NCI-H2227 (cell line): ENCODE results near the gene ZNF253.
"Not testable (repeated sequence)": the region's sequence is repeated elsewhere in the genome, so short reads cannot be mapped to it uniquely, and the experiment has no call there.

ENCODE experiments used
- DNase-seq: peaks from one replicate; lab custom pipeline; 2025; ENCODE audit not compliant: unreplicated experiment; lab: John Stamatoyannopoulos, UW

The ZNF253 gene

GRCh38 chr19:19865750-19866610, at the start of gene ZNF253:
Gene ZNF253, plus strand, starts transcription at chr19:19865882. Its CDS starts 115 bp downstream, at chr19:19865997.
- DNase-seq, result peak; percentile 93

DNA sequence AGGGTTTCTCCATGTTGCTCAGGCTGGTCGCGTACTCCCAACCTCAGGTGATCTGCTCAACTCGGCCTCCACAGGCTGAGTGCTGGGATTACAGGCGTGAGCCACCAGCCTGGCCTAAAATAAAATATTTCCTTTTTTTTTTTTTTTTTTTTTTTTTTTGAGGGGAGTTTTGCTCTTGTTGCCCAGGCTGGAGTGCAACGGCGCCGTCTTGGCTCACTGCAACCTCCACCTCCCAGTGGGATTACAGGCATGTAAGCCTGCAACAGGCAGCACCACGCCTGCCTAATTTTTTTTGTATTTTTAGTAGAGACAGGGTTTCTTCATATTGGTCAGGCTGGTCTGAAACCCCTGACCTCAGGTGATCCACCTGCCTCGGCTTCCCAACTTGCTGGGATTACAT, 49.0 kb upstream of the ZNF253 start:
- DNase-seq, result no peak

GRCh38 chr19:19817357-19817756, 48.3 kb upstream of the ZNF253 start:
- no peak for DNase-seq

- no peak for DNase-seq
Observed at GRCh38 chr19:19820774-19821320, 44.8 kb upstream of the ZNF253 start.

GRCh38 chr19:19821366-19821951, 44.2 kb upstream of the ZNF253 start, which contains the start of gene ZNF506:
Gene ZNF506, minus strand, starts transcription at chr19:19821750. Its CDS starts 147 bp downstream, at chr19:19821603.
- peak; percentile 95 for DNase-seq

DNA sequence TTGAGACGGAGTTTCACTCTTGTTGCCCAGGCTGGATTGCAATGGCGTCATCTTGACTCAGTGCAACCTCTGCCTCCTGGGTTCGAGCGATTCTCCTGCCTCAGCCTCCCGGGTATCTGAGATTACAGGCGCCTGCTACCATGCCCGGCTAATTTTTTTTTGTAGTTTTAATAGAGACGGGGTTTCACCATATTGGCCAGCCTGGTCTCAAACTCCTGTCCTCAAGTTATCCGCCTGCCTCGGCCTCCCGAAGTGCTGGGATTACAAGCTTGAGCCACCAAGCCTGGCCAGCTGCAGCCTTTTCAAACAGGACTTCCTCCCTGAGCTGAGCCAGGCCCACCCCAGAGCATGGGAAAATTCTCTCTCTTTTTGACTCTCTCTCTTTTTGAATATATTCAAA, 43.7 kb upstream of the ZNF253 start:
- not testable (repeated sequence) for DNase-seq

DNA sequence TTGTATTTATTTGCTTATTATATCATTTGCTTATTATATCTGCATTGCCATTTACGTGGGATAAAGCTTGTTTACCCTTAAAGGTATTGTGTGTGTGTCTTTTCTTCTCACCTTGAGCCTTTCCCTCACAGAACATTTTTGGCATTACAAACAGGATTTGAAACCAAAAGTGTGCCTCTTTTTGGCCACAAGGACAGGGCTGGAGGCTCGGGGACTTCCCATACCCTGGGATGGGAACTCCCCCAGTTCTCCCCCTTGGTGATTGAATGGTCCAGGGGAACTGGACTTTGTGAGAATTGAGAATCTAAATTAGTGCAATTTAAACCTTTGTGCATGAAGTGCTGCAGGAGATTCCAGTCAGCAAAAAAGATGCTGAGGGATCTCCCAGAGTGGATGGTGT, 41.8 kb upstream of the ZNF253 start:
- DNase-seq, result no peak

- DNase-seq, result no peak
Observed at GRCh38 chr19:19826875-19827274, 38.8 kb upstream of the ZNF253 start.

DNA sequence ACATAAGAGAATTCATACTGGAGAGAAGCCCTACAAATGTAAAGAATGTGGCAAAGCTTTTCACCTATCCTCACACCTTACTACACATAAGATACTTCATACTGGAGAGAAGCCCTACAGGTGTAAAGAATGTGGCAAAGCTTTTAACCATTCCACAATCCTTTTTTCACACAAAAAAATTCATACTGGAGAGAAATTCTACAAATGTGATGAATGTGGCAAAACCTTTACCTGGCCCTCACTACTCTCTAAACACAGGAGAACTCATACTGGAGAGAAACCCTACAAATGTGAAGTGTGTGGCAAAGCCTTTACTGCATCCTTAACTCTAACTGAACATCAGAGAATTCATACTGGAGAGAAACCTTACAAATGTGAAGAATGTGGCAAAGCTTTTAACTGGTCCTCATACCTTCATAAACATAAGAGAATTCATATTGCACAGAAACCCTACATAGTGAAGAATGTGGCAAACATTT, 30.1 kb upstream of the ZNF253 start:
- no peak for DNase-seq

- no peak for DNase-seq
Observed at GRCh38 chr19:19847781-19848180, 17.9 kb upstream of the ZNF253 start.

GRCh38 chr19:19849056-19849455, 16.6 kb upstream of the ZNF253 start:
- no peak for DNase-seq

- DNase-seq, result not testable (repeated sequence)
Observed at GRCh38 chr19:19851740-19852139, 13.9 kb upstream of the ZNF253 start.

GRCh38 chr19:19858751-19859150, 6.9 kb upstream of the ZNF253 start:
- DNase-seq, result no peak

DNA sequence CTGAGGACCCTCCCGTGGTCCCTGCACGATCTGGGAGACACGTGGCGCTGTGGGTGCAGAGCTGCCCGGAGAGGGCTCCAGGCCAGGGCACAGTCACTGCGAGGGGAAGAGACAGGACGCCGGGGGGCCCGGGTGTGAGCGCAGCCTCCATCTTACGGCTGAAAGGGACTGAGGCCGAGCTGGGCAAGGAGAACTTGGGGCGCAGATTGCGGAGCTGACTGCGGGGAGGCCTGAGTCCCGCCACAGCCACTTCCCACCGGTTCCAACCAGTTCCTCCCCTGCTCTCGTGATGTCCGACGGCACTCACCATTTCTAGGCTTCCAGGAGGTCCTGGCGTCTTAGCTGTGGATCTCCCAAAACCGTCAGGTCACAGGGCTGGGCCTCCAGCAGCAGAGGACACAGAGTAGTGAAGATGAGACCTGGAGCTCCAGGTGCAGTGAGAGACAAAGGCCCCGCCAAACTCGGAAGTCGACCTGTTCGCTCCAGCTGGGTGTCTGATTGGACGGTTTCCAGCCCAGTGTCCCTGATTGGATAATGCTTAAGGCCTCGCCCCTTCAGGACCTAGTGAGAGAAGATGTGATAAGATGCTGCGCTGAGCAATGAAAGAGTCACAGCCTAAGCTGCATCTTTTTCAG, 4.8 kb upstream of the ZNF253 start:
- DNase-seq, result no peak

DNA sequence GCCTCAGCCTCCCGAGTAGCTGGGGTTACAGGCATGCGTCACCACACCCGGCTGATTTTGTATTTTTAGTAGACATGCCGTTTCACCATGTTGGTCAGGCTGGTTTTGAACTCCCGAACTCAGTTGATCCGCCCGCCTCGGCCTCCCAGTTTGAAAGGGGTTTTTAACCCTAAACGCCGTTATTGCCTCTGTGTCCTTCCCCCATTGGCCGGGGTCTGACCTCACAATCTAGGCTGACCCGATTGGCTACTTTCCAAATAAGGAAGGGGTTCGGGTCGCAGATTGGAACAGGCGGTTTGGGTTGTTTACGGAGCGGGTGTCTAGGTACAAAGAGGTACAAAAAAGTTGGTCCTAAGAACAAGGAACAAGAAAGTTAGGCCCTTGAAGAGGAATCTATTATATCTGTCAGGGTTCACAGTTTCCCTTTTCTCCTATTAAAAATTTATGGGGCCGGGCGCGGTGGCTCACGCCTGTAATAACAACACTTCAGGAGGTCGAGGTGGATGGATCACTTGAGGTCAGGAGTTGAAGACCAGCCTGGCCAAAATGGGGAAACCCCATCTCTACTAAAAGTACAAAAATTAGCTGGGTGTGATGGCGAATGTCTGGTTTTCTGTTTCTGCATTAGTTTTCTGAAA, 1.0 kb downstream of the ZNF253 start:
- peak; percentile 5 for DNase-seq

DNA sequence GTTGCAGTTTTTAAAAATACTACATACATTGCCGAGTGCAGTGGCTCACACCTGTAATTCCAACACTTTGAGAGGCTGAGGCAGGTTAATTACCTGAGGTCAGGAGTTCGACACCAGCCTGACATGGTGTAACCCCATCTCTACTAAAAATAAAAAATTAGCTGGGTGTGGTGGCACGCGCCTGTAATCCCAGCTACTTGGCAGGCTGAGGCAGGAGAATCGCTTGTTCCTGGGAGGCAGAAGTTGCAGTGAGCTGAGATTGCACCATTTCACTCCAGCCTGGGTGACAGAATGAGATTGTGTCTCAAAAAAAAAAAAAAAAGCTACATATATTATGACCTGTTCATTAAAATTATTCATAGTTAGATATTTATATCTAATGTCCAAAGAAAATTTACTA, 4.4 kb downstream of the ZNF253 start:
- DNase-seq, result not testable (repeated sequence)

GRCh38 chr19:19871932-19872331, 6.2 kb downstream of the ZNF253 start:
- DNase-seq, result no peak

GRCh38 chr19:19873381-19873780, 7.7 kb downstream of the ZNF253 start:
- DNase-seq, result no peak

- no peak for DNase-seq
Observed at GRCh38 chr19:19877724-19878123, 12.0 kb downstream of the ZNF253 start.

- no peak for DNase-seq
Observed at GRCh38 chr19:19884583-19884982, 18.9 kb downstream of the ZNF253 start.
